Neural cell (in vitro differentiated cells): ENCODE data around the gene DPF1. TPM values are rescaled to one million over a fixed set of nuclear protein-coding genes. Genes with fewer than 3 reads are reported as not detected.
"Not testable (repeated sequence)": the region's sequence is repeated elsewhere in the genome, so short reads cannot be mapped to it uniquely, and the experiment has no call there.

ENCODE experiments used
- H2AFZ ChIP-seq: fragments of 200-600, 300-800 bp; sonication (generic), shearing (Covaris generic); 2 replicates; pipeline ENCODE4 v1.6.0; 2014; ENCODE audit warnings: low read depth, mild to moderate bottlenecking, antibody characterized with exemption, low read length, moderate library complexity
- H3F3A ChIP-seq: fragments of 200-600 bp; shearing (Covaris generic); 2 replicates; pipeline ENCODE4 v1.6.1; 2016; ENCODE audit warnings: mild to moderate bottlenecking, moderate library complexity, mixed read lengths, antibody characterized with exemption, low read length; ENCODE audit not compliant: insufficient read depth, poor library complexity, severe bottlenecking
- H3K27ac ChIP-seq: fragments of 200-600, 300-800 bp; sonication (generic), shearing (Covaris generic); 2 replicates; pipeline ENCODE4 v1.5.1; 2014; ENCODE audit warnings: mild to moderate bottlenecking, low read length, moderate library complexity
- H3K27me3 ChIP-seq: fragments of 300-800, 200-600 bp; sonication (generic), shearing (Covaris generic); 2 replicates; pipeline ENCODE4 v1.6.0; 2014; ENCODE audit warnings: mild to moderate bottlenecking, low read depth, low read length, moderate library complexity; ENCODE audit not compliant: insufficient read depth
- H3K36me3 ChIP-seq: fragments of 300-800, 200-600 bp; sonication (generic), shearing (Covaris generic); 2 replicates; pipeline ENCODE4 v1.5.1; 2014; ENCODE audit warnings: mild to moderate bottlenecking, antibody characterized with exemption, low read length, moderate library complexity; ENCODE audit not compliant: insufficient read depth
- H3K4me2 ChIP-seq: fragments of 300-800, 200-600 bp; sonication (generic), shearing (Covaris generic); 2 replicates; pipeline ENCODE4 v1.6.0; 2014; ENCODE audit warnings: mild to moderate bottlenecking, low read length
- H3K4me3 ChIP-seq: fragments of 300-800, 200-600 bp; sonication (generic), shearing (Covaris generic); 2 replicates; pipeline ENCODE4 v1.5.1; 2014; ENCODE audit warnings: mild to moderate bottlenecking, low read length, moderate library complexity
- H3K79me2 ChIP-seq: fragments of 200-600 bp; shearing (Covaris generic); replicated peaks from 2 replicates; pipeline ENCODE4 v1.6.0; 2014; ENCODE audit warnings: mild to moderate bottlenecking, low read length, moderate library complexity; ENCODE audit not compliant: insufficient read depth
- H3K9ac ChIP-seq: fragments of 300-800, 200-600 bp; sonication (generic), shearing (Covaris generic); 2 replicates; pipeline ENCODE4 v1.6.1; 2016; ENCODE audit warnings: mild to moderate bottlenecking, low read length, mixed read lengths
- H3K9me2 ChIP-seq: fragments of 200-600 bp; shearing (Covaris generic); 2 replicates; pipeline ENCODE4 v1.6.1; 2016; ENCODE audit warnings: mild to moderate bottlenecking, low read length, mixed read lengths; ENCODE audit not compliant: insufficient read depth
- H3K9me3 ChIP-seq: fragments of 200-600, 300-800 bp; sonication (generic), shearing (Covaris generic); 2 replicates; pipeline ENCODE4 v1.6.1; 2016; ENCODE audit warnings: mild to moderate bottlenecking, mixed run types, low read length, moderate library complexity, mixed read lengths
- H4K20me1 ChIP-seq: fragments of 200-600 bp; shearing (Covaris generic); 2 replicates; pipeline ENCODE4 v1.6.1; 2016; ENCODE audit warnings: mild to moderate bottlenecking, mixed run types; ENCODE audit not compliant: insufficient read depth
- EP300 ChIP-seq: fragments of 450-650 bp; conservative IDR thresholded peaks from 2 replicates; pipeline ENCODE4 v1.6.1; 2014; ENCODE audit warnings: antibody characterized with exemption, mild to moderate bottlenecking, moderate library complexity; ENCODE audit not compliant: poor library complexity, severe bottlenecking
- EZH2 ChIP-seq: fragments of 200-600, 300-800 bp; shearing (Covaris generic), sonication (generic); IDR thresholded peaks from 2 replicates; pipeline ENCODE4 v1.6.1; 2014; ENCODE audit warnings: antibody characterized with exemption, low read length, borderline replicate concordance, mild to moderate bottlenecking; ENCODE audit not compliant: insufficient read depth, poor library complexity, severe bottlenecking
- MXI1 ChIP-seq: fragments of 450-650 bp; conservative IDR thresholded peaks from 2 replicates; pipeline ENCODE4 v1.6.1; 2014; ENCODE audit warnings: antibody characterized with exemption, mild to moderate bottlenecking; ENCODE audit not compliant: poor library complexity, severe bottlenecking
- POLR2AphosphoS5 ChIP-seq: IDR thresholded peaks from 2 replicates; pipeline ENCODE4 v1.6.1; 2012
- RAD21 ChIP-seq: fragments of 450-650 bp; conservative IDR thresholded peaks from 2 replicates; pipeline ENCODE4 v1.6.1; 2014; ENCODE audit warnings: antibody characterized with exemption, mild to moderate bottlenecking, moderate library complexity
- SMC3 ChIP-seq: fragments of 450-650 bp; conservative IDR thresholded peaks from 2 replicates; pipeline ENCODE4 v1.6.1; 2014; ENCODE audit warnings: antibody characterized with exemption, mild to moderate bottlenecking, moderate library complexity; ENCODE audit not compliant: poor library complexity
- TAF1 ChIP-seq: IDR thresholded peaks from 2 replicates; pipeline ENCODE4 v1.6.1; 2012; ENCODE audit warnings: low read depth
- polyA plus RNA-seq: library from polyadenylated mRNA; depleted of rRNA; stranded (reverse); fragments of >200 nt; gene quantifications from 2 replicates; pipeline ENCODE4 v1.2.3, GENCODE V29; 2014
- TF ChIP-seq, protein P1 (sequence below): fragments of 450-650 bp; IDR thresholded peaks from 2 replicates; pipeline ENCODE4 v1.5.1; 2014; ENCODE audit warnings: antibody characterized with exemption, mild to moderate bottlenecking, moderate library complexity; ENCODE audit not compliant: poor library complexity, severe bottlenecking
- TF ChIP-seq, protein P2 (sequence below): IDR thresholded peaks from 2 replicates; pipeline ENCODE4 v1.6.1; 2012; ENCODE audit warnings: borderline replicate concordance

Gene DPF1
- polyA plus RNA-seq, 1 donor from 2014 or later: 118 TPM

DNA sequence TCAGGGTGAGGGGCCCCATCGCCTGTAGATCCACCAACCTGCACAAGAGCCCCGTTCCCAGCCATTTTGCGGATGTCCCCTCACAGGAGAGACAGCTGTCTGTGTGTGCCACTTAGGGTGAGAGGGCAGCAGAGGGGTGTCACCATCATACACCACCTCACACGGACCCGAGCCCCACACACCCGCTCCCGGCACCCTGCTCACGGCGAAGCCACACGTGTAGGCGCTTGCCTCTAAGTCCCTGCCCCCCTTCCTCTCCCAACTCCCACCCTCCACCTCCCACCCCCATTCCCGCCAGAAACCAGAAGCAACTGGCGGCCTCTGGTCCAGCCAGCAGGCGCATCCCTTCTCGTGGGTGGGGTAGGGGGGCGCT lies 4.0 kb upstream of the DPF1 start:
- H3K79me2 ChIP-seq: peaks cover 48% of the 10 kb centered on the region
- H4K20me1 ChIP-seq: no peaks in the 10 kb centered on the region
- H3K4me2 ChIP-seq: peak overlapping the region; percentile 80
- H3K27me3 ChIP-seq: no peaks in the 10 kb centered on the region
- H2AFZ ChIP-seq: no peak overlapping the region
- no peaks in the 10 kb centered on the region for H3K9me3 ChIP-seq
- H3K9me2 ChIP-seq: no peaks in the 10 kb centered on the region
- no peaks in the 10 kb centered on the region for H3F3A ChIP-seq
- H3K9ac ChIP-seq: peak overlapping the region; percentile 100
- peak overlapping the region; percentile 100 for H3K4me3 ChIP-seq
- TF ChIP-seq SMC3 (no peak), MXI1 (peak; percentile 37)
- H3K27ac ChIP-seq: peak overlapping the region; percentile 79
- no peaks in the 10 kb centered on the region for H3K36me3 ChIP-seq

DNA sequence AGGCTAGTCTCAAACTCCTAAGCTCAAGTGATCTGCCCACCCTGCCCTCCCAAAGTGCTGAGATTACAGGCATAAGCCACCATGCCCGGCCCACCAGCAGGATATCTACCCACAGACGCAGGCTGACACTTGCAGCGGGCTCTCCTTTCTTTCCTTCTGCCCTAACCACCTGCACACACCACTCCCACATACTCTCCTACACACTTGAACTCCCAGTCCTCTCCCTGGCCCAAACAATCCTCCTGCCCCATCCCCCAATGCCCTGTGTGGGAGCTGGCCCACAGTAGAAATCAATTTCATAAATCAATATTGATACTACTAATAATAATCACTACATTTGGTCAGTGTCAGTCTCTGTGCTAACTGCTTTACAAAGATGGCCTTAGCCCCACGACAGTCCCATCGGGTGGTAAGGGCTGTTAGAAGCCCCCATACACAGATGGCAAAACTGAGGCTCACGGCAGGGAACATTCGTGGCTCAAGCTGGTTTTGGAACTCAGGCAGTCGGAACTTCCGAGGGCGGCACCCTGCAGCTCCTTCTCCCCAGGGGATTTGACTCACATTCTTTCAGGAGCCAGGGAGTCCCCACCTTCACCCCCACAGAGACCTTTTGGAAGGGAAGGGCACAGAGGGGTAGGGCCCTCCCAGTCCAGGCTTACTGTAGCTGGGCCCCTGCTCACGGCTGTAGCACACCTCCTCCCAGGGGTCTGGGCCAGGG lies 3.4 kb upstream of the DPF1 start:
- no peaks in the 10 kb centered on the region for H3K36me3 ChIP-seq
- H3K9me3 ChIP-seq: no peaks in the 10 kb centered on the region
- no peaks in the 10 kb centered on the region for H3F3A ChIP-seq
- H3K9me2 ChIP-seq: no peaks in the 10 kb centered on the region
- H3K79me2 ChIP-seq: peaks cover 53% of the 10 kb centered on the region
- peak overlapping the region; percentile 100 for H3K4me3 ChIP-seq
- no peaks in the 10 kb centered on the region for H4K20me1 ChIP-seq
- H3K27me3 ChIP-seq: no peaks in the 10 kb centered on the region
- TF ChIP-seq MXI1: no peak
- TF ChIP-seq EZH2: no peak
- TF ChIP-seq, protein P1, sequence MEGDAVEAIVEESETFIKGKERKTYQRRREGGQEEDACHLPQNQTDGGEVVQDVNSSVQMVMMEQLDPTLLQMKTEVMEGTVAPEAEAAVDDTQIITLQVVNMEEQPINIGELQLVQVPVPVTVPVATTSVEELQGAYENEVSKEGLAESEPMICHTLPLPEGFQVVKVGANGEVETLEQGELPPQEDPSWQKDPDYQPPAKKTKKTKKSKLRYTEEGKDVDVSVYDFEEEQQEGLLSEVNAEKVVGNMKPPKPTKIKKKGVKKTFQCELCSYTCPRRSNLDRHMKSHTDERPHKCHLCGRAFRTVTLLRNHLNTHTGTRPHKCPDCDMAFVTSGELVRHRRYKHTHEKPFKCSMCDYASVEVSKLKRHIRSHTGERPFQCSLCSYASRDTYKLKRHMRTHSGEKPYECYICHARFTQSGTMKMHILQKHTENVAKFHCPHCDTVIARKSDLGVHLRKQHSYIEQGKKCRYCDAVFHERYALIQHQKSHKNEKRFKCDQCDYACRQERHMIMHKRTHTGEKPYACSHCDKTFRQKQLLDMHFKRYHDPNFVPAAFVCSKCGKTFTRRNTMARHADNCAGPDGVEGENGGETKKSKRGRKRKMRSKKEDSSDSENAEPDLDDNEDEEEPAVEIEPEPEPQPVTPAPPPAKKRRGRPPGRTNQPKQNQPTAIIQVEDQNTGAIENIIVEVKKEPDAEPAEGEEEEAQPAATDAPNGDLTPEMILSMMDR: no peak
- TF ChIP-seq, protein P2, sequence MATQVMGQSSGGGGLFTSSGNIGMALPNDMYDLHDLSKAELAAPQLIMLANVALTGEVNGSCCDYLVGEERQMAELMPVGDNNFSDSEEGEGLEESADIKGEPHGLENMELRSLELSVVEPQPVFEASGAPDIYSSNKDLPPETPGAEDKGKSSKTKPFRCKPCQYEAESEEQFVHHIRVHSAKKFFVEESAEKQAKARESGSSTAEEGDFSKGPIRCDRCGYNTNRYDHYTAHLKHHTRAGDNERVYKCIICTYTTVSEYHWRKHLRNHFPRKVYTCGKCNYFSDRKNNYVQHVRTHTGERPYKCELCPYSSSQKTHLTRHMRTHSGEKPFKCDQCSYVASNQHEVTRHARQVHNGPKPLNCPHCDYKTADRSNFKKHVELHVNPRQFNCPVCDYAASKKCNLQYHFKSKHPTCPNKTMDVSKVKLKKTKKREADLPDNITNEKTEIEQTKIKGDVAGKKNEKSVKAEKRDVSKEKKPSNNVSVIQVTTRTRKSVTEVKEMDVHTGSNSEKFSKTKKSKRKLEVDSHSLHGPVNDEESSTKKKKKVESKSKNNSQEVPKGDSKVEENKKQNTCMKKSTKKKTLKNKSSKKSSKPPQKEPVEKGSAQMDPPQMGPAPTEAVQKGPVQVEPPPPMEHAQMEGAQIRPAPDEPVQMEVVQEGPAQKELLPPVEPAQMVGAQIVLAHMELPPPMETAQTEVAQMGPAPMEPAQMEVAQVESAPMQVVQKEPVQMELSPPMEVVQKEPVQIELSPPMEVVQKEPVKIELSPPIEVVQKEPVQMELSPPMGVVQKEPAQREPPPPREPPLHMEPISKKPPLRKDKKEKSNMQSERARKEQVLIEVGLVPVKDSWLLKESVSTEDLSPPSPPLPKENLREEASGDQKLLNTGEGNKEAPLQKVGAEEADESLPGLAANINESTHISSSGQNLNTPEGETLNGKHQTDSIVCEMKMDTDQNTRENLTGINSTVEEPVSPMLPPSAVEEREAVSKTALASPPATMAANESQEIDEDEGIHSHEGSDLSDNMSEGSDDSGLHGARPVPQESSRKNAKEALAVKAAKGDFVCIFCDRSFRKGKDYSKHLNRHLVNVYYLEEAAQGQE: no peak
- TF ChIP-seq POLR2AphosphoS5: no peak
- TF ChIP-seq TAF1: no peak
- no peak for TF ChIP-seq EP300
- no peak for TF ChIP-seq SMC3
- no peak for TF ChIP-seq RAD21
- H2AFZ ChIP-seq: no peak overlapping the region
- peak overlapping the region; percentile 79 for H3K27ac ChIP-seq
- H3K4me2 ChIP-seq: peak overlapping the region; percentile 80
- peak overlapping the region; percentile 100 for H3K9ac ChIP-seq

DNA sequence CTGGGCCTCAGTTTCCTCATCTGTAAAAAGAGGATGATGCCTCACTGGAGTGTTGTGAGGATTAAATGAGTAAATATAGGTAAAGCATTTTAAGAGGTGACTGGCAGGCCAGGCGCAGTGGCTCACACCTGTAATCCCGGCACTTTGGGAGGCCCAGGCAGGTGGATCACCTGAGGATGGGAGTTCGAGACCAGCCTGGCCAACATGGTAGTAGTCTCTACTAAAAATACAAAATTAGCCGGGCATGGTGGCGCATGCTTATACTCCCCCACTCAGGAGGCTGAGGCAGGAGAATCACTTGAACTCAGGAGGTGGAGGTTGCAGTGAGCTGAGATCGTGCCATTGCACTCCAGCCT lies 819 bp upstream of the DPF1 start:
- H2AFZ ChIP-seq, H3K36me3 ChIP-seq, H4K20me1 ChIP-seq, H3K9me3 ChIP-seq, H3K9me2 ChIP-seq, H3F3A ChIP-seq, H3K27me3 ChIP-seq: not testable (repeated sequence)
- Histone ChIP-seq H3K27ac (peak overlapping the region; percentile 52), H3K4me2 (peak overlapping the region; percentile 38), H3K9ac (peak overlapping the region; percentile 81), H3K4me3 (peak overlapping the region; percentile 80), H3K79me2 (peaks cover 53% of the 10 kb centered on the region)
